ENCODE measurements around the gene ZNF385D.

ZNF385D gene

GRCh38 chr3:21587894-21588293 lies 163.1 kb downstream of the ZNF385D start:
- no peak for DNase-seq

GRCh38 chr3:21585216-21585740 lies 165.7 kb downstream of the ZNF385D start:
- no peak for DNase-seq

- no peak for DNase-seq
Observed at GRCh38 chr3:21573291-21573690, 177.7 kb downstream of the ZNF385D start.

GRCh38 chr3:21564531-21564930 lies 186.5 kb downstream of the ZNF385D start:
- DNase-seq, result no peak

GRCh38 chr3:21562243-21562642 lies 188.8 kb downstream of the ZNF385D start:
- no peak for DNase-seq

- DNase-seq, result no peak
Observed at GRCh38 chr3:21561472-21561871, 189.5 kb downstream of the ZNF385D start.

GRCh38 chr3:21551019-21551418 lies 200.0 kb downstream of the ZNF385D start:
- DNase-seq, result no peak

- DNase-seq, result no peak
Observed at GRCh38 chr3:21544076-21544462, 206.9 kb downstream of the ZNF385D start.

- DNase-seq, result no peak
Observed at GRCh38 chr3:21543380-21544075, 207.5 kb downstream of the ZNF385D start.

- DNase-seq, result no peak
Observed at GRCh38 chr3:21542656-21543379, 208.2 kb downstream of the ZNF385D start.

GRCh38 chr3:21540265-21540664 lies 210.7 kb downstream of the ZNF385D start:
- DNase-seq, result no peak

GRCh38 chr3:21534462-21534861 lies 216.5 kb downstream of the ZNF385D start:
- no peak for DNase-seq

GRCh38 chr3:21533002-21533401 lies 218.0 kb downstream of the ZNF385D start:
- DNase-seq, result no peak

GRCh38 chr3:21531909-21532308 lies 219.1 kb downstream of the ZNF385D start:
- DNase-seq, result no peak

GRCh38 chr3:21528291-21528995 lies 222.6 kb downstream of the ZNF385D start:
- no peak for DNase-seq

- no peak for DNase-seq
Observed at GRCh38 chr3:21526461-21526860, 224.5 kb downstream of the ZNF385D start.

- DNase-seq, result no peak
Observed at GRCh38 chr3:21524133-21524532, 226.9 kb downstream of the ZNF385D start.

GRCh38 chr3:21520106-21520963 lies 230.7 kb downstream of the ZNF385D start:
- DNase-seq, result no peak

GRCh38 chr3:21517184-21517583 lies 233.8 kb downstream of the ZNF385D start:
- DNase-seq, result no peak

GRCh38 chr3:21515417-21515816 lies 235.6 kb downstream of the ZNF385D start:
- no peak for DNase-seq

- DNase-seq, result peak; percentile 4
Observed at GRCh38 chr3:21509731-21510470, 241.1 kb downstream of the ZNF385D start.

- no peak for DNase-seq
Observed at GRCh38 chr3:21508246-21508645, 242.8 kb downstream of the ZNF385D start.
